NCI-H446 (cell line): ENCODE results near the gene CZIB.

ENCODE experiments used
- DNase-seq, 2 experiments: peaks; one replicate each; lab custom pipeline; 2025; lab: John Stamatoyannopoulos, UW

CZIB gene

DNA sequence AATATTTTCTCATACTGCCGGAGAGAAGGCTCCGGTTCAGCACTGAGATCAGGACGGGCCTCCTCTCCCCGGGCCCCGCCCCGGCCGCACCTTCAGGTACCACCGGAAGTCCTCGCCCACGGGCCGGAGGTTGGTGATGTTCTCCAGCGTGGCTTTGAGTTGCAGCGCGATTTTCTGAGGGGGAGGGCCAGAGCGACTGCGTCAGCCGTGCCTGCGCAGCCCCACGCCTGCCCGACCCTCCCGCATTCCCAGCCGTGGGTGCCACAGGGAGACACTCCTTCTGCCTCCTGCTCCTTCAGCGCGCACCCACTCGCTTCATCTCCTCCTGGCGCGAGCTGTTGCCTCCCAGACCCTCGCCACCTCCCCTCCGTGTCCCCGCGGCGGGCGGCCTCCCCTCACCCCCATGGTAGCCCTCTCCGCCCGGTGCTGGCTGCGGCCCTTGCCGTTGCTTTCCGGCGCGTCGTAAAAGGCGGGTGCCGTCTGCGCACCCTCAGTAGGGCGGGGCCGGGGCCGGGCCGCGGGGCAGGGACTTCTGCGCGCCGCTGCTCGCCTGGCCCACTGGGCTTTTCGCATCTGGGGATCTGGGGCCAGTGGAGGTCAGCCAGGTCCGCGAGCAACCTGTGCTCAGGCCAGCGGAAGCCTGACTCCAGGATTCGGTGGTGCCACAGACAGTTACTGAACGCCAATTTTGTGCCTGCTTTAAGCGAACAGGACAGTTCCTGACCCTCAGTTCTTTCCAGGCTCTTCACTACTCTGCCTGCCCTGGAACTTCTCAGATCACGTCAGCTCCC lies at the start of gene CZIB:
TSS of gene CZIB (minus strand) at position 464 of the 791 bp plus-strand sequence. CDS start at position 405, 59 bp downstream.
- DNase-seq = peak; percentile 91 to 94

DNA sequence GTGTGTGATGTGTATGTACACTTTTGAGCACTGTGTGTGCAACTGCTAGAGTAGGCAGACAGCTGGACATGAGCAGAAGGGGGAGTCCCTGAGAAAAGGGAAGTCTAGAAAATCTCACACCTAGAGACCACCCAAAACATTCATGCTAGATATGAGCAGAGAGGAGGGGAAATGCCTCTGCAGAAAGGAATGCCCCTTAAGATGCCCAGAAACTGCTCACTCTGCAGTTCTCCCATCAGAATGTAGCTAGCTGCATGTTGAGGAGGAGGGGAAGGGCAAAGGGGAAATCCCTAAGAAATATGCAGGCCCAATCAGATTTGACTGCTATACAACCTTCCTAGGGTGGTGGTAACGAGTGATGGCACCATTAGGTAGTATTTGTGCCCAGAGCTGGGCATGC lies 49.7 kb upstream of the CZIB start:
- no peak for DNase-seq

DNA sequence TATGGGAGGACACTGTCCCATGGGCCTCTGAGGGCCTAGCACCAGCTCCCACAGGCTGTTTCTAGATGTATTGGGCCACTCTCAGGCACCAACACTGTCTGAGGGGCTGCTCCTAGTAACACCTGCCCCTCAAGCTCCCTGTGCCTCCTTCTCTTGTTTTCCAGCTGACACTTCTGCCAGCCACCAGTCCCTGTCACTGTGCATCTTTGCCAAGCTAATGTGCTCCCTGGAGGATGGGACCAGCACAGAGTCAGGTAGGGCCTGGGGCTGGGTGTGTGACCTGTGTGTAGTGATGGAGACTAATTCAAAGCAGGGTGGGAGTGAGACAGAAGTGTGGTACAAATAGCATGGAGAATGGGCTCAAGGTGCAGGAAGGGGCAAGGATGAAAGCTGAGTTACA lies 47.3 kb upstream of the CZIB start:
- no peak for DNase-seq

DNA sequence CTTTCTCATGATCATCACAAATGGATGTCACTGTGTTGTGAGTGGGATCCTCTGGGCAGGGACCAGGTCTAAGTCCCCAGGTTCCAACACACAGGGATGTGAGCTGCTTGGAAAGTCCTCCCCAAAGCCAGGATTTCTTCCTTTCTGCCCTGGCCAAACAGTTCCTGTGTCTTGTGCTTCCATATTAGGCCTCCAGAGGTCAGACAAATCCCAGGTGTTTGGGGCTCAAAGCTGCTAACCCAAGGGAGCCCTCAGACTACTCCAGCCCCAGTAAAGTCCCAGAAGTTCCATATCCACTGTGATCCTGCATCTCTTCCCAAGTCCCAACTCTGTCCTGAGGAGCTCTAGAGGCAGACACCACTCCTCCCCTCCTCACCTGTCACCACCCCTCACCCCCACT lies 45.6 kb upstream of the CZIB start:
- peak in 1 of 2 experiments; percentile 10 for DNase-seq

DNA sequence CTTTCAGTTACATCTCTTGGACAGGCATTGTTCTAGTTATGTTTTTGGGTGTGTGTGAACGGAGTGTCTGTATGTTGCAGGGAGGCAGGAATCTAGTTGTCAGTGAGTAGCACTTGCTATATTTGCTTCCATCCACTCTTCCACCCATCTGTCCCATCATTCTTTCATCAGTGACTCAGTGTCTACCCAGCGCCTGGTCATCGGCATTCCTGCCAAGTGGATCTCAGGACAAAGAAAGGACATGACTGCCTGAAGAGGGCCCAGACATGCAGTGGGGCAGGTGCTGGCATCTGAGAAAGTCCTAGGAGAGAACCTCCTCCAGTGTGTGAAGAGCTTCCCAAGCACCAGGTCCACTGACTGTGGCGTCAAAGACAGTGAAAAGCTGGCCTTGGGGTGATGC lies 45.1 kb upstream of the CZIB start:
- no peak for DNase-seq

DNA sequence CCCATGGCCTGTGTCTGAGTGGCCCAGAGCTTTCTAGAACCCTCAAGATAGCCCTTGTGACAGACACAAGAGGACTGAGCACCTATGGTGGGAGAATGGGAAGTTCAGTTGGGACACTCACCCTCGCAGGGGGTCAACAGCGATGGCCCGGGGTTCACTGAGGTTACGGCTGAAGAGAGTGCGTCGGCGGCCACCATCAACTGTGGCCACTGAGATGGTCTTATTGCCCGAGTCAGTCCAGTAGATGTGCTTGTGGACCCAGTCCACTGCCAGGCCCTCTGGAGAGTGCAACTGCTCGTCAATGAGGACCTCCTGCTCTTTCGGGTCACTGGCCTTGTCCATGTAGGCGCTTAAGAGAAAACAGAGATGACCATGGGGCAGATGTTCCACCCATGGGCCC lies 43.6 kb upstream of the CZIB start:
- DNase-seq = no peak

DNA sequence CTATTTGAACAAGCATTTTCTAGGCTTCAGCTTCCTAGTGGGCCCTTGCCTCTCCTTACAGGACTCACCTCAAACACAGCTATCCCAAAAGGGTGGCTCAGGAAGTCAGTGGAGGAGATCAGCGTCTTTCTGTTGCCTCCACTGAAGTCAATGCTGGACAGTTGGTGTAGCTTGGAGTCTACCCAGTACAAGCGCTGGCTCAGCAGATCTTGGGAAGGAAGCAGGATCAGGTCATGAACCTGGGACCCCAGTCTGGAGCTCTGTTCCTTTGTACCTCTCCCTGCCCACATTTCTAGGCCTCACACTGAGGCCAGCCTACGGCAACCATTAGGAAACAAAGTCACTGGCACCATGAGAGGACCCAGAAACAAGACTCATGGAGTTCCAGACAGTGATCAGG lies 41.6 kb upstream of the CZIB start:
- DNase-seq = no peak

DNA sequence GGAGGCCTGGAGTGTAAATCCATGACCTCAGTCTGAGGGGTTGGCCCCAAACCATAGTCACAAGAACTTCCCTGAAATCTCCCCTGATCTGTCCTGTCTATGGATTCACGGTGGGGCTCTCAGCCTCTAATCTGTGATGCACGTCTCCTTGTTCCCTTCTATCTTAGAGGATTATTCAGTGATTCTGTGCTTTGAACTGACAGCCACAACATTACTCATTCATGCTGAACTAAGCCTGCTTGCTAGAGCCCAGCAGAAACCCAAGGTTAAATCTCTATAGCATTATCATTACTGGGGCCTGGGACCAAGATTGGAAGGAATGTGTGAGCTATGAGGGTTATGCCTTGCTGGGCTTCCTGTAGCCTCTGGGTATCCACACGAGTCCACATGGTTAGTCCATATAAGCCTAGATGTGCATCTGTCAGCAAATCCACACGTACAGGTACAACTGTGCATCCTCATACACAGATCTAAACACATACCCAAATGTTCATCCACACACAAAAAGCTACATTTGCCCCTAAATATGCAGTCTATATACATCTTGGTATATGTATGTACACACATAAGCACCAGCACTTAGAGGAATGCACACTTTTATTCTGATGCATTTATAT lies 40.3 kb upstream of the CZIB start:
- DNase-seq = no peak

DNA sequence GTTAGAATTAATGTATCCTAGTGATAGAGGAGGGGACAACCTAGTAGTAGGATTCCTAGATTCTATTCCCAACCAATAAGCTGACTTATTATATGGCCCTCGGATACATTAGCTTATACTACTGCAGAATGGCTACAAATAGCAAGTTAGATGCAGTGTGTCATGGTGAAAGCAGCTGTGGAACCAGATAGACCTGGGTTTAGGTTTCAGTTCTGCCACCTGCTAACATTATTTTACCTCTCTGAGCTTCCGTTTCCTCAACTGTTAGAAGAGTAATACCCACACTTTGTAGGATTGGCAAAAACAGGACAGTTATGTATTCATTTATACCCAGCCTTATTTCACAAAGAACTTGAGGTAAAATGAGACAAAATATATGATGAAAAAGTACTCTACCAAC lies 39.5 kb upstream of the CZIB start:
- DNase-seq = no peak

DNA sequence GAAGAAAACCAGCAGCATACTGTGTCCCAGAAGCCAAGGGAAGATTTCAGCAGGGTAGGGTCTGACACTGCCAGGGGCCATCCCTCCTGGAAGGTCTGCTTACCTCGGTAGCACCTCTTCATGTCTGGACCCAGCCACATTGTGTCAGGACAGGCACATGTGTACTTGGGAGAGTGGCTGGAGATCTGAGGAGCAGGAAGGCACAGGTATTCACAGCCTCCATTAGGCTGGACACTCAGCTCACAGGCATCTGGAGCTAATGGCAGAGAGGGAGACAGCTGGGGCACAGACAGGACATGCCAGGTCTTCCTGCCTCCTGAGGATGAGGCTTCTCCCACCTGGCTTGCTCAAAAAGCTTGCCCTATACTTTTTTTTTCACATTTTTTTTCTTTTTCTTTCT lies 37.8 kb upstream of the CZIB start:
- no peak for DNase-seq

DNA sequence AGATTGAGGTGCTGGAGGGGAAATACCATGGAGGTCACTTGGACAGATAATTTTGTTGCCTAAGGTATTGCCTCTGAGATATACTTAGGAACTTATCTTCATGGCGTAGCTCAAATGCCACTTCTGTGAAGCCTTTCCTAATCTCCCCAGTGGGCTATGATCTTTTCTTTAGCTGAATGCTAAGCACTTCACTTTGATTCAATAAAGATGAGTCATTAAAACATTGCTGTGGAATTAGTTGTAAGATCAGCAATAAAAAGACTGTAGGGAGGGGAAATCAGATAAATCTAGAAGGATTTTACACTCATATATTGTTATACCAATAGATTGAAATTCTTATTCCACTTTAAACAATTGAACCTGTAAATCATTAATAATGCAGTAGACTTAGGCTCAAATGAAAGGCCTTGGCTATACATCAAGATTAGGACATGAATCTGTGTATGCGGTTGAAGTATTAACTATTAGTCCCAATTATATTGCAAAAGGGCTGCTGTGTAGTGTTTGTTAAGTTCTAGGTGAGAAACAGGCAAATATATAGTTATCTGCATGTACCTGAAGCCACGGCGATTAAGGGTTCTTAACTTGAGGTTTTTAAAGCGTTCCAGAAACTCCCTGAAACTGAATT lies 37.1 kb upstream of the CZIB start:
- DNase-seq = no peak

DNA sequence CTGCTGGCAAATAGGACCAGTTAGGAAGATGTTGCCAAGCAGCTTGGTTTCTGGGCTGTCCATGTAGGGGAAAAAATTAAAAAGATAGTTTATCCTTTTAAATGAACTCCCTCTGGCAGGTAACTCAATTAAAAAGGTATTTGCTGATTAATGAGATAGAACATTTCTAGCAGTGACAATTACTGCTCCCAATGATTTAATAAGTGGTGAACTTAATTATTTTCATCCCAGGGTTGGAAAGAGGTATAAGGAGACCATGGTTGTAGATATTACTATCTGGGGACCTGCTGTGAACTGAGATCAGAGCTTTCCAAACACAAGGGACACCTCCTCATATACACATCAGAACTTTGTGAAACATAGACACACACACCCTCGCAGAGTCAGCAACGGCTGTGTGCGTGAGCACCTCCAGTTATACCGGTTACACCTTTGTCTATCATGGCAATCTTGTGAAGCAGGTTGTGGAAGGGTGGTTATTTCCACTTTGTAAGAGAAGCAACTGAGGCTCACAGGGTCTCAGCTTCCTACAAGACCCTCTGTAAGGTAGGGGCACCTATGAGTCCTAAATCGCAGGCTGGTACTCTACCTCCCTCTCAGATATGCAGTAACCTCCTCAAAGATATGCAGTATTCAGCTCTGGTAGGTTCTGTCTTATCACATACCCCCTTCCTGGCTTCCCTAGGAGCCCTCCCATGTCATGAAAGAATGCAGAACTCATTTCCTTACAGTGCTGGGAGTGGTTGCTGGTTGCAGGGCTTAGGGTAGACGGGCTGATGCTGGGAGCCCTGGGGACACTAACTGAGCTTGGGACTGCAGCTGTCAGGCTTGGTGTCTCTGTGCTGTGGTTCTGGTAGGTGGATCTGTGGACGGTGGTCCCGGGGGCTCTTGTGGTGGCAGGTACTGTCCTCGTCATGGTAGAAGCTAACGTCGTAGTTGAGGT lies 36.3 kb upstream of the CZIB start:
- DNase-seq = no peak

DNA sequence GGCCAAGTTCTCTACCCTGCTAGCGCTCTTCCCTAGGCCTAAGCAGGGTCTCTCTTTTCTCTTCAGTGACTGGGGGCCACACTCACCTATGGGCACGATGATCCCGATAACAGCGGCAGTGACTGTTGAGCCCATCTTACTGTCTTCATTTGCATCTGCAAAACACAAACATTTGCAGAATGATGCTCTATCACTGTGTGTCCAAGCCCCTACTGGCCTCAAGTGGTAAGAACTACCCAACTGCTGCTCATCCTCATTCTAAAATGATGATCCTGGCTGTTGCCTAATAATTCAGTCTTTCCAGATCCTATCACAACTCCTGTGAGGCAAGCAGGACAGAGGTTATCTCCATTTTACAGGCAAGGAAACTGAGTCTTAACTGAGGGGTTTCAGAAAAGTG lies 34.6 kb upstream of the CZIB start:
- DNase-seq = no peak

DNA sequence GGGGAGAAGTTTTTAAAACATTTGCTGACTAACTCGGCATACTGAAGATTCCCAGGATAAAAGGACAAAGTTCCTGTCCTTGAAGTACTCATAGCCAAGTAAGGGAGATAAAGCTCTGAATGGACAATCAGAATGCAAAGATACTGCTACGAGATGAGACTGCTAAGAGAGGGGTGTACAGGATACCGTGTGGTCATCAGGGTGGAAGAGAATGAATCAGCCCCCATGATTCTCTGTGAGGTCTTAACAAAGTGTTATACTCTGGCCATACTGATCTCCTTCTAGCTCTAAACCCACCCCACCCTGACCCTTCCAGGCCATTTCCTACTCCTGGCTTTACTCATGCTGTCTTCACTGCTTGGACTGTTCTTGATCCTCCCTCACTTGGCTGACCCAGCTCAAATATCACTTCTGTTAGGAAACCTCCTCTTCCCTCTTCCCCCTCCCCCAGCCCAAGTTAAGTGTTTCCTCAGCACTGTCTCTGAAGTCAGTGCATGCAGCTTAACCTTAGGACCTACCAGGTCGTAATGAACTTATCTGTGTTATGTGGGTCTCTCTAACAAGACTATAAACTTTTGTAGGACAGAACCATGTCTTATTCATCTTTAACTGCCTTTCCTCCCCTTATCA lies 33.7 kb upstream of the CZIB start:
- DNase-seq = no peak

DNA sequence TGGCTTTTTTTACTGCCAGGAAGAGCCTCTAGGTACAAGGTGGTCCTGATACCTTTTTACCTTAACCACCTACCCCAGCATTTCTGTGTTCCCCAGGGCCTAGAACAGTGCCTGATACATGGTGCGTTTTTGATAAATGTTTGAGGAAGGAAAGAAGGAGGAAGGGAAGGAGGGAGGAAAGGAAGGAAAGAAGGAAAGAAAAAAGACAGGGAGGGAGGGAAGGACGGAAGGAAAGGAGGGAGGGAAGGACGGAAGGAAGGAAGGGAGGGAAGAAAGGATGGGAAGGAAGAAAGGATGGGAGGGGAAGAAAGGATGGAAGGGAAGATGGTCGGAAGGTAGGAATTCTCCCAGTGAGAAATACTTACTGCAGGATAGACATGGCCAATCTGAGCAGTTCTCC lies 29.9 kb upstream of the CZIB start:
- no peak for DNase-seq

DNA sequence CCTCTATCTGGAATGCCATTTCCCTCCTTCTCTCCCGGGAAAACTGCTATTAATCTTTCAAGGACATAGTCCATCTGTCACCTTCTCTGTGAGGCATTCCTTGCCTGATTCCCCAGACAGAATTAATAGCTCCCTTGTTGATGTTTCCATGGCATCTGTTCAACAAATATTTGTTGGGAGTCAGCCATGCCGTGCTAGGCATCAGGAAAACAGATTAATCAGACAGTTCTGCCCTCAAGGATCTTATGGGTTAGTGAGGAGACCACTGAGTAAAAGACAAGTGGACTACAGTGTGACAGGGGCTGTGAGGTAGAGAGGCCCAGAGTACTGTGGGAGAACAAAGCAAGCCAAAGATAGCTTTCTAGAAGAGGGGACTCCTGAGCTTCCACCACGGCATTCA lies 29.3 kb upstream of the CZIB start:
- peak; percentile 15 to 54 for DNase-seq

DNA sequence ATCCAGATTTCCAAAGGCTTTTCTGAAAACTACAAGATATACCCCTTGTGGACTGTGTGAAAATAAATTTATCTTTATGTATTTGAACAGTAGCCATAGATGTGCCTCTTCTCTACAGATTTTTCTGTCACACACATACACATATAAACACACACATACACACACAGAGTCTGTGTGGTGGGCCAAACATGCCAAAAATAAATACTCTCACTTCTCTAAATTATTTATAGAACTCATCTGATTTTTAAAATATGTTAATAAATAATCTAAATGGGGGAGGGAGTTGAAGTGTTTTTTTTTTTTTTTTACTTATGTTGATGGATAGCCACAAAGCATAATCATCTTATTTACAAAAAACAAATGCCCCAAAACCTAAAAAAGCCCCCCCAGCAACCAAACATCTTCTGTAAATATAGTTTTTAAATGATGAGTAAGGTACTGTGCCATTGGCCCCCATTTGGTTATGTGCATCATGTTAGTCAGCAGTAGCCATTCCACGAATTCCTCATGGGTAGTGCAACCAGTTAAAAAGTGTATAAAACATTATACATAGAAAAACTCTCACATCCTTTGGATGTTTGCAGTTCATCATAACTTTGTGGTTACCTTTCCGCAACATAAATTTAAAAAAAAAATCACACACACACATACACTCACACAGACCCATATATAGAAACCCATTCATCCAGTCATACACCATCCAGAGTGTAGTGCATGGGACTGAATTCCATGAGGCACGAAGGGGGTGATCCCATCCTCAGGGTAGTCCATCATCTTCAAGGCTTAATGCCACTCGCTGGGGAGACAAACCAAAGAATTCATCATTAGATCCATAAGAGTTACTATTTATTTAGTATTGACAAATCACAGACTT lies 26.1 kb upstream of the CZIB start:
- DNase-seq = no peak

DNA sequence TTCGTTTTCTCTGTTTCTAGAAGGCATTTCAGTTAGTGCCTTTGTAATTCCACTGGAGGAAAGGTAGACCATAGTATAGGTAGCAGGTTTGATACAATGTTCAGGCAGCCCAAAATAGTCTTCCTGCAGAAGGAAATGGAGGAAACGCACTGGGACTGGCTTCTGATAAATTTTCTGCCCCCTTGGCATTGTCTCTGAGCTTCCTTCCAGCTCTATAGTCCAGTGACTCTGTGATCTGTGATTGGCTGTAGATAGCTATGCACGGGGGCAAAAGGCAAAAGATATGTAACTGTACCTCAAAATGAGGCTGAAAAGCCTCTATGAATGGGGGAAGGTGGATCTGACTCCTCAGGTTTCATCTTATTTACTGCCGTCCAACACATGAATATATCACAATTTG lies 23.7 kb upstream of the CZIB start:
- no peak for DNase-seq

DNA sequence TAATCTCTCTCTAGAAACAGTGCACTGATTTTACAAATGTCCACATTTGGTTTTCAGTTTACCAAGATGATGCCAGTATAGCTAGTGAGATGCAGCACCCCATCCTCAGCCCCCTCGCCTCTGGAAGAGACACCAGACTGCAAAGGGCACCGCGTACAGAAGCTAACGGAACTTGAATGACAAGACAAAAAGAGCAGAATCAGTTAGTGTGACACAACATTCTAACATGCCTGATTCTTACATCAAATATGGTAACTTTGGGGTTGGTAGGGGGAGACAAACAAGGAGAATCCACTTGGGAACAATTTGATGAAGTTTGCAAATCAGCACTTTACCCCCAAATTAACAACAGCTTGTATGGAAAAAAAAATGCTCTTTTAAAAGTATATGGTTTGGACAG lies 21.9 kb upstream of the CZIB start:
- no peak for DNase-seq

DNA sequence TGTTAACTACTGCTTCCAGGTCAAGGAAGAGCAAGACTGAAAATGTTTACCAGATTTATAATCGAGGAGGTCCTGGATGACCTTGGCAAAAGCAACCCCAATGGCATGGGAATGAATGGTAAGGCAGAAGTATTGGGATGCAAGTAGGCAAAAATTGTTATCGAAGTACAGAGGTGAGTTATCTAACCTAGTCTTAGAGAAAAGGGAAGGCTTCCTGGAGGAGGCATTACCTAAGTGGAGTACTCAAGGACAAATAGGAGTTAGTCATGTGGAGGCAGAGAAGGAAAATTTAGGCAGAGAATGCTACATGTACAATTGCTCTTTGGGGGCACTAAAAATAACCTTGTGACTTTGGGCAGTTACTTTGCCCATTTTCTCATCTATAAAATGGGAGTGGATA lies 21.4 kb upstream of the CZIB start:
- DNase-seq = no peak
